GM18519 (cell line): ENCODE measurements around the gene PLCH2.

Source experiments
- ATAC-seq: cut with Tn5 transposase; IDR thresholded peaks from one replicate; pipeline ENCODE4 v1.9.1; 2021; ENCODE audit warnings: mild to moderate bottlenecking, moderate library complexity; ENCODE audit not compliant: unreplicated experiment, low FRiP score

PLCH2 gene

DNA sequence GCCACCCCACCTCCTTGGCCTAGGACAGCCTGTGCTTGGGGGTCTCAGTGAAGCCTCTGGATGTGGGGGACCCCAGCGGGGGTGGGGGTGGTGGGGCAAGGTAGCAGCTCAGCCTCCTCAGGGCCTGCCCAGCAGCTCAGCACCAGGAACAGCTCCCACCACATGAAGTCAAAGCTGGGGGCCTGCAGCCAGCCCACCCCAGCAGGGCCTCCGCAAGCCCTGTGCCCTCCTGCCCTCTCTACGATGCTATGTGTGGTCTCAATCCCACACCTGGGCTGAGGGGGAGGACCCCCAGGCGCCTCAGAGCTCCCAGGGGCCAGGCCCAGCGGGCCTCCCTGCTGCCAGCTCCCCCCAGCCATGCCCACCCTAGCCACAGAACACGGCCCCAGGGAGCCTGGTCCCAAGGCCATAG, 31.7 kb downstream of the PLCH2 start:
- ATAC-seq, result no peak

DNA sequence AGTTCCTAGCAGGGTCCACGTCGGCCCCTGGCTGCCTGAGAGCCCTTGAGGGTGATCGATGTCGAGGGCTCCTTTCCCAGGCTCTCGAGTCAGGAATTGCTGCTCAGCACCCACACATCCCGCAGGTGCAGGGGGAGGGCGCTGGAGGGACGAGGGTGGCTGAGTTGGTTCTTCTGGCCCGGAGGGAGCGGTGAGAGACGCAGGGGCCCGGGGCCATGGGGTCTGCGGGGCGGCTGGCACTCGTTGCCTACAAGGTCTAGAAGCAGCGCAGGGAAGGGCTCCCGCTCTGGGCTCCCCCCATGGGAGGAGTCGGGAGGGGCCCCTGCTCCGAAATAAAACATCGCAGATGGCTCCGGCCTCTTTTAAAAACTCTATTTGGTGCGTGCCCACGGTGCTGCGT, 32.1 kb downstream of the PLCH2 start:
- no peak for ATAC-seq

DNA sequence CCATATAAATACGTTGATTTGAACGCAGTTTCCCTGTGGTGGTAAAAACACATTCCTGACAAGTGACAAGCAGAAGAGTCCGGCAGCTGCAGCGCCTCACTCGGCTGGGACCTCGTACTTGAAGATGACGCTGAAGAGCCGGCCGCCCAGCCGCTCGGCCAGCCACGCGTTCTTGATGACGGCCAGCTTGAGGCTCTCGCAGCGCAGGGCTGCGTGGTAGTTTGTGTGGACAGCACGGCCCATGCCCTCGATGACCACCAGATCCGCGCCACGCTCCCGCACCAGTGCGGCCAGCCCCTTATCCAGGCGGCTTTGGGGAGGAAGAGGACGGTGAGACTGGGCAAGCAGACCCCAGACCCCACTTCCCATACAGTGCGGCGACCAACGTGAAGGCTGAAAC, 32.7 kb downstream of the PLCH2 start:
- no peak for ATAC-seq

DNA sequence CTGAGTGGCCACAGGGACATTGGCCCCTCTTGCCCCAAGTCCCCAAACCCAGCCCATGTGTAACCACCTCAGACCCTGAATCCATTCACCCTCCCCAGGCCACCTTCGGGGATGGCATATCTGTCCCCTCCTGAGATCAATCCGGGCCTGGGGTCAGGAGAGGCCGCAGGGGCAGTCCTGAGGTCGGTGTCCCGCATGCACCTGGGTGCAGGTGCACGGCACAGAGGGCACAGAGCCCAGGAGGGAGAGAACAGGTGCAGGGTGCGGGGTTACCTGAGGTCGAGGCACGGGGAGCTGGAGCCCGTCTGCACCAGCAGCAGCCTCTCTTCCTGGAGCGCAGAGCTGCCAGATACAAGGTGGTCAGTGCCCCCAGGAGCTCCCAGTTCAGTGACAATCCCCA, 33.5 kb downstream of the PLCH2 start:
- ATAC-seq, result no peak

GRCh38 chr1:2510366-2511155, 34.5 kb downstream of the PLCH2 start:
- ATAC-seq, result no peak

- no peak for ATAC-seq
These were observed 36.9 kb downstream of the PLCH2 start for GRCh38 chr1:2512862-2513421.

GRCh38 chr1:2513939-2514652, 38.0 kb downstream of the PLCH2 start:
- ATAC-seq, result no peak

GRCh38 chr1:2514863-2515762, 39.0 kb downstream of the PLCH2 start:
- ATAC-seq, result no peak

- no peak for ATAC-seq
These were observed 39.6 kb downstream of the PLCH2 start for GRCh38 chr1:2515763-2516080.

DNA sequence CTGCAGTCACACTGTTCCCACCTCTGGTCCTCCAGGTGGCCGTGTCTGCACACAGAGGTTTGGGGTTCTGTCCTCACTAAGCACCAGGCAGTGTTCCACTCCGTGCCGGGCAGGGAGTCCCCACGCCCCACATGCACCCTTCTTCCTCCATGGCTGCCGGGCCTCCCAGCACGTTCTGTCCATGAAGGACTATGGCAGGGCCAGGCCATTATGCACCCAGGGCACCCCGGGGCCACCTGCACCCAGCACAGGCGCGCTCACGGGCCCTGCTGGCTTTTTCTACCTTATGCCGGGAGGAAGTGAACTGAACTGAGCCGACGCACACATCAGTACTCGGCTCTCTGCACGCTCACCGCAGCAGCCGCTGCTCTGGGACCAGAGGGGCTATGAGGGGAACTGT, 40.0 kb downstream of the PLCH2 start:
- no peak for ATAC-seq

DNA sequence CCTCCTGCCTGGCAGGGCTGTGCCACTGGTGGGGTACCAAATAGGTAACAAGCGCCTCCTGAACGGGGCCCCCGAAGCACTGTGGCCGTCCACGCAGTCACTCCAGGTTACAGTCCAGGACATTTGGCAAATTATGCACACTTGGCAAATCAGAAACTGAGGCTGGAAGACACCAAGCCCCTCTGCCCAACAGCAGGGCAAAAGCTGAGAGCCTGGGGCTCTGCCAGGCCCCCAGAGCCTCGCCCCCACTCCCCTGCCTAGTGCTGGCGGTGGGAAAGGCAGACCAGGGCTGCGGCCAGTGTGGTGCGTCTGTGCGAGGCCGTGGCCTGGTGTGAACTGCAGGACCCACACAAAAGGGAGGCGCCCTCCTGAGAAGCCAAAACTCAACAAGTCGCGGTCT, 40.9 kb downstream of the PLCH2 start:
- no peak for ATAC-seq

DNA sequence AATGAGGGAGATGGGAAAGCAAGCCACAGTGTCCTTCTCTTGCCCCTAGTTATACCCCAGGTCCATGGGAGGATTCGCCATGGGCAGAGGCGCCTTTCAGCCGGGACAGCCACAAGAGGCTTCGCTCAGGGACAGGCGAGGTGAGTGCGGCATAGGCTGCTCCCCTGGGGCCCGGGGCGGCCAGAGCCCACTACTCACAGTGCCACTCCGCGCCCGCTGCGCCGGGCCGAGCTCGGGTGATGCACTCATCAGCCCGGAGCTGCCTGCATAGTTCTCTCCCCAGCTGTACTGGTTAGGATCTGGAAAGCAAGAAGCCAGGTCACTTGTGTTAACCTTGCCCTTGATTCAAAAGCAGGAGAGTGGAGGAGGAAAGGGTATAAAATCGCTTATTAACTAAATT, 41.9 kb downstream of the PLCH2 start:
- ATAC-seq, result no peak

- no peak for ATAC-seq
These were observed 42.4 kb downstream of the PLCH2 start for GRCh38 chr1:2518528-2518927.

- ATAC-seq, result no peak
These were observed 43.1 kb downstream of the PLCH2 start for GRCh38 chr1:2519029-2519685.

- no peak for ATAC-seq
These were observed 43.6 kb downstream of the PLCH2 start for GRCh38 chr1:2519729-2520128.

DNA sequence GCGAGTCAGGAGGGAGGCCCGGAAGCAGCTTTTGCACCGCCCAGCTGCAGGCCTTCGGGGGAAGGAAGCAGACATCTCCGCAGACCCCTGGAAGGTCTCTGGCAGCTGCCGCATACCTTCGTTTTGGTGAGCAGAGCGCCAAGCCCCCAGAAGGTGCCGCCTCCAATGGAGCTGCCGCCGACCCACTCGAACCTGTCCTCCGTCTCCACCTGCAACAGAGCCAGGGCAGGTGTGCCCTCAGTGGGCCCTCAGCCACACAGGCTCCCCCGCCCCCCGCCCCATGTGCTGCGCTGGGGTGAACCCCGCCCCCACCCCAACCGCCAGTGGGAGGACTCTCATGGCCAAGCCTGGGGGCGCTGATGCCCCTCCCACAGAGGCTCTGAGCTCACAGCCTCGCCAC, 44.1 kb downstream of the PLCH2 start:
- ATAC-seq, result no peak

GRCh38 chr1:2520806-2521205, 44.7 kb downstream of the PLCH2 start:
- ATAC-seq, result no peak

GRCh38 chr1:2522230-2522629, 46.1 kb downstream of the PLCH2 start:
- no peak for ATAC-seq

- no peak for ATAC-seq
These were observed 47.3 kb downstream of the PLCH2 start for GRCh38 chr1:2523191-2523890.
